NCI-H748 (cell line): Measurements from ENCODE around the gene XAB2.
A peak's percentile ranks its signal among the peaks of the same experiment; 100 is the strongest.
"Not testable (repeated sequence)": the region's sequence is repeated elsewhere in the genome, so short reads cannot be mapped to it uniquely, and the experiment has no call there.

ENCODE experiments used
- DNase-seq: peaks from one replicate; lab custom pipeline; 2025; ENCODE audit not compliant: unreplicated experiment; lab: John Stamatoyannopoulos, UW

XAB2 gene

DNA sequence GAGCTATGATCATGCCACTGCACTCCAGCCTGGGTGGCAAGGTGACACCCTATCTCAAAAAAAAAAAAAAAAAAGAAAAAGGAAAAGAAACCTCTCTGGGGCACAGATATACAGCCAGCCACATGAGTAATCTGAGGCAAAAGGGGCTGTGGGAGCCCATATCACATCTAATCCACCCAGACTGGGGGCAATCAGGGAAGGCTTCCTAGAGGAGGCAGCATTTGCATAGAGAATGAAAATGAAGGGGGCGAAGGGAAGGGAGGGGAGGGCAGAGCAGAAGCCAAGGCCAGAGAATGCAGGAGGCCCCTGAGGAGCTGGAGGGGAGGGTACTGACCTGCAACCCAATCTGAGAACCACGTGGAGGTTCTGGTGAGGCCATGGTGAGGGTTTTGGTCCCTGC lies 20.8 kb upstream of the XAB2 start:
- no peak for DNase-seq

DNA sequence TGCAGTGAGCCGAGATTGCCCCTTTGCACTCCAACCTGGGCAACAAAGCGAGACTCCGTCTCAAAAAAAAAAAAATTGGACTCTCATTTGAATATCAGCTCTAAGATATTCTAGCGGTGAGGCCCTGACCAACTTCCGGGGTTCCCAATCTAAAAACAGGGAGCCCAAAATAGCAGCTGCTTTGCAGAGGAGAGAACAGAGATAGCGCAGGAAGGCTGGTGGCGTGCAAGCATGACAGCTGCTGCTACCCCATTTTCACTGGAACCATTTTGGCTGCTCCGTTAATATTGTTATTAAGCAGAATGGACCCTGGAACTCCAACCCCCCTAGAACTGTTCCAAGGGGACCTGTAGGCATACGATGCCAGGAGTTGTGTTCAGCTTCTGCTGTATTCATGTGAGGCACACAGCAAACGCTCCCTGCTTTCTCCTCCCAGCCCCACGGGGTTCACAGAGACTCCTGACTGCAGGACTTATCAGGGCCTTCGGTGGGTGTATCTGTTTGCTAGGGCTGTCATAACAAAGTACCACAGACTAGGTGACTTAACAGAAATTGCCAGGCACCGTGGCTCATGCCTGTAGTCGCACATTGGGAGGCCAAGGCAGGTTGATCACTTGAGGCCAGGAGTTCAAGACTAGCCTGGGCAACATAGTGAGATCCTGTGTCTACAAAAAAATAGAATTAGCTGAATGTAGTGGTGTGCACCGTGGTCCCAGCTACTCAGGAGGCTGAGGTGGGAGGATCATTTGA lies 19.1 kb upstream of the XAB2 start:
- no peak for DNase-seq

DNA sequence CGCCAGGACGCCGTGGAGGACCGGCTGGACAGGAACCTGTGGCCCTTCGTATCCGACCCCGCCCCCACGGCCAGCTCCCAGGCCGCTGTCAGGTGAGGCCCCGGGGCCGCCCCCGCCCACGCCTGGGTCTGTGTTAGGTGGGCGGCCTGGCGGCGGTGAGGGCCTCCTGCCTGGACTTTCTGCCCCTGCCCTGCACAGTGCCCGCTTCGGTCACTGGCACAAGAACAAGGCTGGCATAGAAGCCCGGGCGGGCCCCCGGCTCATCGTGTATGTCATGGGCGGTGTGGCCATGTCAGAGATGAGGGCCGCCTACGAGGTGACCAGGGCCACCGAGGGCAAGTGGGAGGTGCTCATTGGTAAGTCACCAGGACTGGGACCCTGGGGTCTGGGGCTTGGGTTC lies 17.8 kb upstream of the XAB2 start:
- DNase-seq = no peak

DNA sequence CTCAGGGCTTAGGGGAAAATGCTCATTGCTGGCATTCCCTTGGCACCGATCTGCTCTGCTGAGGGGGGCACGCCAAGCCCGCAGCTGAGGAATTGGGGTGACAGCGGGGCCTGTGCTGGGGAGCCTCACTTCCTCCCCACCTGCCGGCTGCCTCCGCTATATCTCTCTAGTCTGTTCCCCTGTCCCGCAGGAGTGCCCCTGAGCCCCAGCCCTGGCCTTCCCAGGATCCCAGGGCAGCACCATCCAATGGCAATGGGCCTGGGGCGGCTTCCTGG lies 17.0 kb upstream of the XAB2 start:
- no peak for DNase-seq

DNA sequence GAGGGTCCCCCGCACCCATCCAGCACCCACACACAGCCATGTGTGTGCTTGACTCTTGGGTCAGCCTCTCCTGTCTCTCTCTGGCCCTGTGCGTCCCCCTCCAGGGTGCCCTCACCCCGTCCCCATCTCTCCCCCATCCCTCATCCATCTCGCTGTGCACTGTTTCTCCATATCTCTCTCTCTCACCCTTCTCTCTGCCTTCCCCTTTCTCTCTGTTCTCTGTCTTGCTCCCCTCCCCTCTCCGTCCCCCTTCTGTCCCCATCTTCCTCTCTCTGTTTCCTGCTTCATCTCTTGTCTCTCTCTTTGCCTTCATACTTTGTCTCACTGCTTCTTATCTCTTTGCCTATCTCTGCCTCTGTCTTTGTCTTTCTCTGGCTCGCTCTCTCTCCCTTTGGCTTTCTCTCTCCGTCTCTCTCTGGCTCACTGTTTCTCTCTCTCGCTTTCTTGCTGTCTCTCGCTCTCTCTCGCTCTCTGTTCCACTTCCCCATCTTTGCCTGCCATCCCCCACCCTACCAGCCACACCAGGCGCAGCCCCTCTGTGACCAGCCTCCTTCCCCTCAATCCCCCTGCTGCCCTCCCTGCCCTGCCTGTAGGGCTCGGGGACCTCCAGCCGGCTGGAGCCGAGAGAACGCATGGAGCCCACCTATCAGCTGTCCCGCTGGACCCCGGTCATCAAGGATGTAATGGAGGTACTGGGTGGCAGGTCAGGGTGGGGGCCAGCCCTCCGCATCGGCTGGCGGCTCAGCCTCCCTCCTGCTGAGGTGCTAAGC lies 16.5 kb upstream of the XAB2 start:
- no peak for DNase-seq

DNA sequence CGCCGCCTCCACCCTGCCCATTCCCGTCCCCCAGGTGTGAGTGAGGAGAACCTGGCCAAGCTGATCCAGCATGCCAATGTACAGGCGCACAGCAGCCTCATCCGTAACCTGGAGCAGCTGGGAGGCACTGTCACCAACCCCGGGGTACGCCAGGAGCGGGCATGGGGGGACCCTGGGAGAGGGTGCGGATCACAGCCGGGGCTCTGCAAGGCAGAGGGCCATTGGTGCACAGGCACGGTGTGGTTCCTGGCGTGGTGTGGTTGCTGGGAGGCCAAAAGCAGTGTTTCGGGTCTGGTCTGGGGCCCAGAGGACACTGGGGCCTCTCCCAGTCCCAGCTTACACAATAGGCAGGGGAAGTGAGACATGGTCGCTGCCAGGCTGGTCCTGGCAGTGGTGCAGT lies 15.8 kb upstream of the XAB2 start:
- no peak for DNase-seq

DNA sequence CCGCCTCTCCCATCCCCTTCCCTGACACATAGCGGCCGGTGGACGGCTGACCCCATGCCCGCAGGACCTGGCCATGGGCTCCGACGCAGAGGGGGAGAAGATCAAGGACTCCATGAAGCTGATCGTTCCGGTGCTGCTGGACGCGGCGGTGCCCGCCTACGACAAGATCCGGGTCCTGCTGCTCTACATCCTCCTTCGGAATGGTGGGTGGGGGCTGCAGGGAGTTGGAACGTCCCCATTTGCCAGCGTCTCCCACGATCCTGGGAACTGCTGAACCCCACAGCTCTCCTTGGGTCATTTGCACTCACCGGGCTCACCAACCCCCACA lies 15.2 kb upstream of the XAB2 start:
- DNase-seq = no peak

DNA sequence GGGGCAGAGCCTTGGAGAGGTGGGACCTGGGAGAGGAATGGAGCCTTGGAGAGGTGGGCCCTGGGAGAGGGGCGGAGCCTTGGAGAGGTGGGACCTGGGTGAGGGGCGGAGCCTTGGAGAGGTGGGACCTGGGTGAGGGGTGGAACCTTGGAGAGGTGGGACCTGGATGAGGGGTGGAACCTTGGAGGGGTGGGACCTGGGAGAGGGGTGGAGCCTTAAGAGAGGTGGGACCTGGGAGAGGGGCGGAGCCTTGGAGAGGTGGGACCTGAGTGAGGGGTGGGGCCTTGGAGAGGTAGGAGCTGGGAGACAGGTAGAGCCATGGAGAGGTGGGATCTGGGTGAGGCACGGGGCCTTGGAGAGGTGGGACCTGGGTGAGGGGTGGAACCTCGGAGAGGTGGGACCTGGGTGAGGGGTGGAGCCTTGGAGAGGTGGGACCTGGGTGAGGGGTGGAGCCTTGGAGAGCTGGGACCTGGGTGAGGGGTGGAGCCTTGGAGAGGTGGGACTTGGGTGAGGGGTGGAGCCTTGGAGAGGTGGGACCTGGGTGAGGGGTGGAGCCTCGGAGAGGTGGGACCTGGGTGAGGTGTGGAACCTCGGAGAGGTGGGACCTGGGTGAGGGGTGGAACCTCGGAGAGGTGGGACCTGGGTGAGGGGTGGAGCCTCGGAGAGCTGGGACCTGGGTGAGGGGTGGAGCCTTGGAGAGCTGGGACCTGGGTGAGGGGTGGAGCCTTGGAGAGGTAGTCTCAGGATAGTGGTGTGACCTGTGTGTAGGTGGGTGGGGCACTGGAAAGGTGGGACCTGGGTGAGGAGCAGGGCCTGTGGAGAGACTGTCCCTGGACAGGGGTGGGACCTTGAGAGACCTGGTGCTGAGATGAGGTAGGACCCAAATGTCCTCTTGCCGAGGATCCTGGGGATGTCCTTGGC lies 14.5 kb upstream of the XAB2 start:
- not testable (repeated sequence) for DNase-seq

DNA sequence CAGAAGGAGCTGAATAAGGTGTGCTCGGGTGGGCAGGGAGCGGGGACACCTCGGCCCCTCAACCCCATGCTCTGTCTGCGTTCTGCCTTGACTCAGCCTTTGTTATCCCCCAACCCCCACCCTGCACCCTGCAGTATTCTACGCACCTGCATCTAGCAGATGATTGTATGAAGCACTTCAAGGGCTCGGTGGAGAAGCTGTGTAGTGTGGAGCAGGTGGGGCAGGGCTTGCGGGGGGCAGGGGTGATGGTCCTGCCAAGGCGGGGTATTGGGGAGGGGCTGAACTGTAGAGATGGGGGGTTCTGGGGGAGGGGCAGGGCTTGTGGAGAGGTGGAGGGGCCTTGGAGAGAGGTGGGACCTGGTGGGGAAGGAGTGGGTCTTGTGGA lies 13.7 kb upstream of the XAB2 start:
- no peak for DNase-seq

DNA sequence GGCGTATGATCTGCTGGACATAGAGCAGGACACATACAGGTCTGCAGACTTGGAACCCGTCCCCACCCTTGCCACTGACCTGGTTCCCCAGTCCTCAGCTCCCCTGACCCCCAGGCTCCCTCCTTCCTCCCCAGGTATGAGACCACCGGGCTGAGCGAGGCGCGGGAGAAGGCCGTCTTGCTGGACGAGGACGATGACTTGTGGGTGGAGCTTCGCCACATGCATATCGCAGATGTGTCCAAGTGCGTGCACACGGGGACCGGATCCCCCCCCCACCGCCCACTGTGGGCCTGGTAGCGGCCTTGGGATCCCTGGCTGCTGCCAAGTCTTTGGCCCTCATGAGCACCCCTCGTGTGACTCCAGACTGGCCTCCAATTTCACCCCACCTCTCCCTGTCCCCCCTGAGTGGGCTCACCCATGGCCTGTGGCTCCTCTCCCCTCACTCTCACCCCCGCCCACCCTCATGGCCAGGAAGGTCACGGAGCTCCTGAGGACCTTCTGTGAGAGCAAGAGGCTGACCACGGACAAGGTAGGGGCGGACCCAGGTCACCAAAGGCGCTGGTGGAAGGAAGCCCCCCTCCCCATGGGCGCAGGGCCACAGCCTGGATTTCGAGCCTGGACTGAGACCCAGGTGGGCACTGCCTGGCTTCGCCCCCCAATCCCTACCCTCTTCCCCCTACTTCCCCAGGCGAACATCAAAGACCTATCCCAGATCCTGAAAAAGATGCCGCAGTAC lies 13.1 kb upstream of the XAB2 start:
- no peak for DNase-seq

DNA sequence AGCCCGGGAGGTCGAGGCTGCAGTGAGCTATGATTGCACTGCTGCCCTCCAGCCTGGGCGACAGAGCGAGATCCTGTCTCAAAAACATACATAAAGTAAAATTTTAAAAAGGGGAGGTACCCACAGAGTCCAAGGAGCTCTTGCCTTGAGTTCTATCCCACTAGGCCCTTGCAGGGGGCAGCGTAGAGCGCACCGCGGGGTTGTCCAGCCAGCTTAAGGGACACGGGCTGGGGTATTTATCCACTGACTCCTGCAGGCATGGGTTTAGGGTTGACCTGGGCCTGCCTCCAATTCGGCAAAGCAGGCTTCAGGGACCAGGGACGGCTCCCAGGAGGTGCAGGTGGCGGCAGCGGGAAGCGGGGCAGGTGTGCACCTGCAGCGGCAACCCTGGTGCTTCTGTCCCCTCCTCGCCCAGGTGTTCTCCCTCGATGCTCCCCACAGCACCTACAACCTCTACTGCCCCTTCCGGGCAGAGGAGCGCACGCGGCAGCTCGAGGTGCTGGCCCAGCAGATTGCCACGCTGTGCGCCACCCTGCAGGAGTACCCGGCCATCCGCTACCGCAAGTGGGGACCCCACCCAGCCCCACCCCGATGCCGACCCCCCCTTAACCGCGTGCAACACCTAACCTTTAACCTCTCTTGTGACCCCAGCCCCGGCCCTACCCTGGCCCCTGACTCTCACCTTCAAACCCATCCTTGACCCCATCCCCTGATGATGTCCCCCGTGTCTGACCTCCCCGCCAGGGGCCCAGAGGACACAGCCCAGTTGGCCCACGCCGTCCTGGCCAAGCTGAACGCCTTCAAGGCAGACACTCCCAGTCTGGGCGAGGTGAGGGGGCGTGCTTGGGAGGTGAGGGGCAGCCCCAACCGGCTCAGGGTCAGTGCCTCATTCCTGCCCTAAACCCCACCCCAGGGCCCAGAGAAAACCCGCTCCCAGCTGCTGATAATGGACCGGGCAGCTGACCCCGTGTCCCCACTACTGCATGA lies 12.2 kb upstream of the XAB2 start:
- no peak for DNase-seq

DNA sequence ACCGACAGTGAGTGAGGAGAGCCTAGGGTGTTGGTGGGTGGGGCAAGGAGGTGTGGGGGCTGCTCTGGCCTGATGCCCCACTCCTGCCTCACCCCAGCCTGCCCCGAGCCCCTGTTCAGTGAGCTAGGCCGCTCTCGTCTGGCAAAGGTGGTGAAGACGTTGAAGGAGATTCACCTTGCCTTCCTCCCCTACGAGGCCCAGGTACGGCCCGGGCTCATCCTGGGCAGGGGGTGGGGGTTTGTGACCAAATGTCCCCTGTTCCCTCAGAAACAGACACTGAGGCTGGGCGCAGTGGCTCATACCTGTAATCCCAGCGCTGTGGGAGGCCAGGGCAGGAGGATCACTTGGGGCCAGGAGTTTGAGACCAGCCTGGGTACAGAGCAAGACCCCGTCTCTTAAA lies 11.5 kb upstream of the XAB2 start:
- no peak for DNase-seq

DNA sequence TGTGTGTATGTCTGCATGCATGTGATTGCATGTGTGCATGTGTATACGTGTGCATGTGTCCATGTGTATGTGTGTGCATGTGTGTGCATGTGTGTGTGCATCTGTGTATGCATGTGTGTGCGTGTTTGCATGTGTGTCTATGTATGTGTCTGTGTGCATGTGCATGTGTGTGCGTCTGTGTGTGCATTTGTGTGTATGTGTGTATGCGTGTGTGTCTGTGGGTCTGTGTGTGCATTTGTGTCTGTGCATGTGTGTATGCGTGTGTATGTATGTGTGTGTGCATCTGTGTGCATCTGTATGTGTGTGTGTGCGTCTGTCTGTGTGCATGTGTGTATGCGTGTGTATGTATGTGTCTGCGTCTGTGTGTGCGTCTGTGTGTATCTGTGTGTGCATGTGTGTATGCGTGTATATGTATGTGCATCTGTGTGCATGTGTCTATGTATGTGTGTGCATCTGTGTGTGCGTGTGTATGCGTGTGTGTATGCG lies 10.6 kb upstream of the XAB2 start:
- no peak for DNase-seq

DNA sequence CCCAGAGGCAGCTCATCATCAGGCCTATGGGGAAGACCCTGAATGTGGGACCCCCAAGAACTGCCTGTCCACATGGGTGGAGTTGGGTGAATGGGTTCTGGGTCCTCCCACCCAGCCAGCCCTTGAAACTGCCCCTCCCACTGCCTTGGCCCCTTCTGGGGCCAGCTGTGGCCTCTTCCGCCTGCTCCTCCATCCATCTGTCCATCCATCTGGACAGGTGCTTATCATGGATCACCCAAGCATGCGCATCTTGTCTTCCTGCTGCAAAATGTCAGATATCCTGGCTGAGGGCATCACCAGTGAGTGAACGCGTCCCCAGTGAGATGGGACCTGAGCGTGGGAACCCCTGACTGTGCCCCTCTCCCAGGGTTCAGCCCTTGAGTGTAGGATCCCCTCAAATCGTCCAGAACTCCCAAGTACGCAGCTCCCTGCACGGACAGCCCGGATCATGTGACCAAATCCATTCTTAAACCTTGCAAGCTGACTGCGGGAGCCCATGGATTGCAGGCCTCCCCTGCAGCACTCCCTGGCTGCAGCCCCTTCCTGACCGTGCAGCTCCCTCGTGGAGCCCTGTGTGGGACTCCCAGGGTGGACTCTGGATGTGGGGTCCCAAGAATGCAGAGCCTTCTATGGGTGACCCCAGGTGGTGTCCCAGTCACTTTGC lies 9.6 kb upstream of the XAB2 start:
- no peak for DNase-seq

DNA sequence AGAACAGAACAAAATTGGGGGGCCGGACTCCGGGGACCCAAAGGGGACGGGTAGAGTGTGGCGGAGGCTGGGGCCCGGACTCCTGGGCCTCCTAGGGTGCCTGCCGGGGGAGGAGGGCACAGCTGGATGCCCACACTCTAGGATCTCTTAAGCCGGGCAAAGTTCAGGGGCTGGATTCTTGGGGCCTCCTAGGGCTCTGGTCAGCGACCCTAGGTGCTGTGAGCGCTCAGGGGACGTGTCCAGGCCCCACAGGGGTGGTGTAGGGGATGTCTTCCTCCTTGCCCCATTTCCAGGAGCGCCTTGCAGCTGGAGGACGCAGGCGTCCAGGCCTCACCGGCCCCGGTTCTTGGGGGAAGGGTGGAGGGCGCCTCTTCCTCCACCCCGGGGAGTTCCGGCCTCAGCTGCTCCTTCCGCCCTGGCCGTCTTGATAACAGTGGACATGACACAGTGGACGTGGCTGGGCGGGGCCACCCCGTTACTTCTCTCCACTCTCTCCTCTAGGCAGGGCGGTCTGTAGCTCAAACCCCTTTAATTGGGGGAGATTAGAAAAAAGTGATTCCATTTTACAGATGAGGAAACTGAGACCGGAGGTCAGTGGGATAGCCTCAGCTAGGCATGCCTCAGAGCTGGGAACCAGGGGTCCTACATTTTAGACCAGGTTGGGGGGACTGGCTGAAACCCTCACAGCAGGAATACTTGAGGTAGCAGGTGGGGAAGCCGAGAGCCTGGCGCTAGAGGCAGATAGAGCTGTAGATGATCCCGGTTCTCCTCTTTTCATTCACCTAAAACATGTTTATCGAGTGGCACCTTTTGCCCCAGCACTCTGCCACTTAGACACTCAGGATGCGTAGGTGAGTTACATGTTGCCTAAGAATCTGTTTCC lies 8.3 kb upstream of the XAB2 start:
- DNase-seq = peak; percentile 9

DNA sequence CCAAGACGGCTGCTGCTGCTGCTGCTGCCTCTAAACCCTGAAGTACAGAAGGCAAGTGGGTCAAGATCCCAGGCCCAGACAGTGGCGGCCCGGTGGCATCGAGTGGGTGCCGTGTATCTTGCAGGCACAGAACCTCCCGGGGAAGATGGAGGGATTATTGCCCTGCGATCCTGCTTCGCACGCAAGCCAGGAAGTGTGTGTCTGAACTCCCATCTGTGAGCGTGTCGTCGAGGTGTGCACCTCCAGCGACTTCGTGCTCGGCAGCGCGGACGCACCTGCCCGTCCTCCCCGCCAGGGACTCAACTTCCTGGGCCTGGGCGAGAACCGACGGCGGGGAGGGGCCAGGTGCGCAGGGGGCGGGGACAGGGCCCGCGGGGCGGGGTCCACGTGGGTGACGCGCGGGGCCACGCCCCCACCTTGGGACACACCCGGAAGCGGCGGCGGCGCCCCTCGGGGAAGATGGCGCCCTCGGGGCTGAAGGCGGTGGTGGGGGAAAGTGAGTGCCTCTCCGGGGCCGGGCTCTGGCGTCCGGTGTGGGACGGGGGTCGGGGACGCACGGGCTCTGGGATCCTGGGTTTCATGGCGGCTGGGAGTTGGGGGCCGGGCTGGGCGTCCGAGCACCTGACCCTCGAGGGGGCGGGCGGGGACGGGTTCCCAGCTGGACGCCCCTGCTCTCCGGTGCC lies 7.5 kb upstream of the XAB2 start, which contains the start of gene STXBP2:
Gene STXBP2, plus strand, starts transcription at position 420 of the 683 bp plus-strand sequence. Its CDS starts 40 bp downstream, at position 460.
- DNase-seq = peak; percentile 79

DNA sequence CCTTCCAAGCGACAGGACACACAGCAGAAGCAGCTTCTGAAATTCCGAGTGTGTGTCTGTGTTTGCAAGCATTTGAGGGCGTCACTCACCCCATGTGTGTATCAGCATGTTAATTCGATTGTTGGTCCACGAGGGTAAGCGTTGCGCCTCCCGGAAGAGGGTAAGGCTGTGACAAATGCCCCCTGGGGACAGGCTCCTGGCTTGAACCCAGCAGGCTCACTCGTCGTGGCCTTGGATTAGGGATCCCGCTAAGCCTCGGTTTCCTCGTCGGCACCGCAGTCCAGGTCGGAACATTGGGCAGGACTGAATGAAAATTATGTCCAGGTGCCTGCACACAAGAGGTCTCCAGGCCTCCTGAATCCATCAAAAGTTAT lies 7.0 kb upstream of the XAB2 start:
- DNase-seq = no peak

DNA sequence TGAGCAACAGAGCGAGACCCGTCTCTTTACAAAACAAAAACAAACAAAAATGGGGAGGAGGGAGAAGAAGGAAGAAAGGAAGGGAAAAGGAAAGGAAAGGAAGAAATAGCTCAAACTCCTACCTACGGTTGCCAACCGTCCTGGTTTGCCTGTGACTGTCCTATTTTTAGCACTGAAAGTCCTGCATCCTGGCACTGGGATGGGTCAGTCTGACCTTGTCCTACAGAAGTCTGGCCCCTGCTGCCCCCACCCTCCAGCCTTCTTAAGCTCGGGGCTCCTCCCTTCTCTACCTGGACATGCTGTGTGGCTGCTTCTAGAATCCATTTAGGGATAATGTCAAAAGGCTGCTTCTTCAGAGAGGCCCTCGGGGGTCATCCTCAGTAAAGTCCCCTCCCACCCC lies 6.3 kb upstream of the XAB2 start:
- DNase-seq = no peak
